H1 (cell line): ENCODE data around the gene ENDOV. TPM values are rescaled to one million over a fixed set of nuclear protein-coding genes. Genes with fewer than 3 reads are reported as not detected.

ENCODE experiments used
- BCL11A ChIP-seq, 2 experiments: IDR thresholded peaks; one replicate each; pipeline ENCODE4 v1.6.1; 2011; ENCODE audit warnings: low read depth in 2 of 2, low read length in 2 of 2, mild to moderate bottlenecking in 2 of 2
- CBX5 ChIP-seq: fragments of 300-800, 300-1000 bp; sonication (generic); IDR thresholded peaks from 2 replicates; pipeline ENCODE4 v1.7.1; 2016; ENCODE audit warnings: antibody characterized with exemption, low read length, low read depth
- CREB1 ChIP-seq: IDR thresholded peaks from 2 replicates; pipeline ENCODE4 v1.6.1; 2012; ENCODE audit warnings: inconsistent platforms
- CTCF ChIP-seq, 3 experiments: IDR thresholded peaks; 1 replicate in 2 of 3; 2 replicates in 1 of 3; pipeline versions ENCODE4 v1.5.1 to v1.6.1; 2011; ENCODE audit warnings: low read length in 3 of 3, mild to moderate bottlenecking in 3 of 3, inconsistent platforms in 2 of 3, low read depth in 1 of 3, moderate library complexity in 1 of 3; ENCODE audit not compliant: insufficient read depth in 1 of 3; ENCODE audit errors: control extremely low read depth in 1 of 3
- POLR2AphosphoS5 ChIP-seq: IDR thresholded peaks from 2 replicates; pipeline ENCODE4 v1.6.1; 2011; ENCODE audit warnings: low read depth, low read length
- SIRT6 ChIP-seq: IDR thresholded peaks from one replicate; pipeline ENCODE4 v1.7.1; 2012; ENCODE audit warnings: low read length, inconsistent platforms
- SIX5 ChIP-seq: IDR thresholded peaks from 2 replicates; pipeline ENCODE4 v1.6.1; 2011; ENCODE audit warnings: mild to moderate bottlenecking, low read depth, low read length
- SP1 ChIP-seq: IDR thresholded peaks from 2 replicates; pipeline ENCODE4 v1.6.1; 2011; ENCODE audit warnings: low read depth, low read length
- SP2 ChIP-seq: IDR thresholded peaks from 2 replicates; pipeline ENCODE4 v1.6.1; 2012; ENCODE audit warnings: mild to moderate bottlenecking, low read length, inconsistent platforms
- SP4 ChIP-seq: IDR thresholded peaks from 2 replicates; pipeline ENCODE4 v1.6.1; 2012; ENCODE audit warnings: low read length, inconsistent platforms
- polyA plus RNA-seq, 7 experiments: library from polyadenylated mRNA; depleted of rRNA in 3 of 7; stranded (reverse) in 5 of 7; unstranded in 2 of 7; fragments of >200 nt in 5 of 7; fragments of 200-250 nt in 2 of 7; gene quantifications; 1 replicate in 5 of 7; 2 replicates in 1 of 7; 4 replicates in 1 of 7; pipeline versions ENCODE4 v1.2.1 to v1.2.3, GENCODE V29; 2011 to 2013; ENCODE audit warnings: missing spikeins in 2 of 7, mixed read lengths in 2 of 7
- total RNA-seq: library from RNA; stranded (reverse); fragmentation: NEBNext Ultra II Directional; extraction: Animal tissue kit (Norgen Biotek cat#: 25700); gene quantifications from 2 replicates; pipeline ENCODE4 v1.2.1, GENCODE V29; 2021

Gene ENDOV
- total and polyA plus RNA-seq, 2 of the 8 experiments (the other 6 are each of a cell fraction or from before 2014, with no cell fraction given) = 10.6 to 13.3 TPM

GRCh38 chr17:80419255-80419654 is 4.3 kb downstream of the ENDOV start (continued):
- TF ChIP-seq CTCF (IDR thresholded peaks at IDR 0.05; ENCODE audit: control extremely low read depth in 1 of 3, insufficient read depth in 1 of 3, low read depth in 1 of 3, low read length in 3 of 3) (no peak), POLR2AphosphoS5 (no peak), CREB1 (no peak), CBX5 (no peak), SP1 (no peak), BCL11A (IDR thresholded peaks at IDR 0.05; ENCODE audit: low read depth in 2 of 2, low read length in 2 of 2) (no peak), SIRT6 (no peak), SP4 (no peak), SP2 (no peak), SIX5 (no peak)
